Activated T-cell treated with anti-CD3 and anti-CD28 coated beads, Interleukin-2, amount 50 U/mL, for 72 hours (primary cell): ENCODE results near the gene POU3F2. TPM values are rescaled to one million over a fixed set of nuclear protein-coding genes. Genes with fewer than 3 reads are reported as not detected.

Experiments used
- ATAC-seq, 2 donors: fragments of 150-1000 bp; cut with Tn5 transposase; replicated peaks in 1 of 2; 2 replicates each; pipeline ENCODE4 v1.10.0; 2021; ENCODE audit warnings: moderate library complexity in 2 of 2, mild to moderate bottlenecking in 1 of 2
- DNase-seq, 2 donors: peaks; one replicate each; pipeline ENCODE4 v3.0.0; 2021 to 2022; ENCODE audit warnings: mixed read lengths in 1 of 2
- H3K27ac Mint-ChIP-seq: one replicate; pipeline ENCODE4 v1.8.0; 2022; ENCODE audit warnings: mild to moderate bottlenecking, moderate library complexity, mixed read lengths
- H3K27me3 Mint-ChIP-seq: one replicate; pipeline ENCODE4 v1.8.0; 2022; ENCODE audit warnings: low read depth, mixed read lengths
- H3K36me3 Mint-ChIP-seq, 2 donors: one replicate each; pipeline ENCODE4 v1.8.0; 2022; ENCODE audit warnings: mixed read lengths in 2 of 2, mild to moderate bottlenecking in 1 of 2; ENCODE audit not compliant: insufficient read depth in 2 of 2
- H3K4me1 Mint-ChIP-seq: one replicate; pipeline ENCODE4 v1.8.0; 2022; ENCODE audit warnings: low read depth, mixed read lengths
- H3K4me3 Mint-ChIP-seq, 2 donors: one replicate each; pipeline ENCODE4 v1.8.0; 2022; ENCODE audit warnings: mild to moderate bottlenecking in 2 of 2, mixed read lengths in 2 of 2, moderate library complexity in 2 of 2
- H3K9me3 Mint-ChIP-seq, 2 donors: one replicate each; pipeline ENCODE4 v1.8.0; 2022; ENCODE audit warnings: mixed read lengths in 2 of 2
- total RNA-seq, 2 donors: library from RNA; stranded (reverse); gene quantifications; one replicate each; pipeline ENCODE4 v1.2.3, GENCODE V29; 2022

POU3F2 gene
- total RNA-seq, 2 donors from 2014 or later, result not detected

GRCh38 chr6:98875375-98875774 is 41.0 kb downstream of the POU3F2 start:
- Mint-ChIP-seq H3K4me3 (no peak overlapping the region), H3K4me1 (peaks cover 4% of the 10 kb centered on the region), H3K27ac (no peak overlapping the region), H3K36me3 (peaks cover 0 to 8% of the 10 kb centered on the region in 2 donors), H3K27me3 (no peaks in the 10 kb centered on the region), H3K9me3 (no peaks in the 10 kb centered on the region)
- DNase-seq, result no peak
- ATAC-seq, result no peak

GRCh38 chr6:98877250-98877649 is 42.9 kb downstream of the POU3F2 start:
- DNase-seq (no peak), ATAC-seq (no peak)
- H3K4me3 Mint-ChIP-seq, result no peak overlapping the region
- peaks cover 0 to 9% of the 10 kb centered on the region in 2 donors for H3K36me3 Mint-ChIP-seq
- no peaks in the 10 kb centered on the region for H3K27me3 Mint-ChIP-seq
- peaks cover 11% of the 10 kb centered on the region for H3K4me1 Mint-ChIP-seq
- H3K27ac Mint-ChIP-seq, result no peak overlapping the region
- no peaks in the 10 kb centered on the region for H3K9me3 Mint-ChIP-seq

- DNase-seq, result no peak
- Mint-ChIP-seq H3K27ac (no peak overlapping the region), H3K9me3 (no peaks in the 10 kb centered on the region), H3K4me1 (peaks cover 11% of the 10 kb centered on the region), H3K36me3 (peaks cover 0 to 6% of the 10 kb centered on the region in 2 donors), H3K27me3 (no peaks in the 10 kb centered on the region), H3K4me3 (no peak overlapping the region)
- ATAC-seq, result no peak
Observed at GRCh38 chr6:98880486-98880885, 46.1 kb downstream of the POU3F2 start.

GRCh38 chr6:98885330-98885729 is 51.0 kb downstream of the POU3F2 start:
- Mint-ChIP-seq H3K4me1 (peaks cover 8% of the 10 kb centered on the region), H3K36me3 (peaks cover 0 to 8% of the 10 kb centered on the region in 2 donors)

GRCh38 chr6:98887650-98888049 is 53.3 kb downstream of the POU3F2 start:
- DNase-seq (no peak), ATAC-seq (no peak)
- Mint-ChIP-seq H3K36me3 (peaks cover 1 to 10% of the 10 kb centered on the region in 2 donors), H3K4me1 (no peaks in the 10 kb centered on the region), H3K4me3 (no peak overlapping the region), H3K9me3 (no peaks in the 10 kb centered on the region), H3K27me3 (no peaks in the 10 kb centered on the region), H3K27ac (no peak overlapping the region)

More at GRCh38 chr6:98885330-98885729, 51.0 kb downstream of the POU3F2 start:
- Mint-ChIP-seq H3K9me3 (no peaks in the 10 kb centered on the region), H3K27ac (no peak overlapping the region), H3K4me3 (no peak overlapping the region), H3K27me3 (no peaks in the 10 kb centered on the region)
- no peak for DNase-seq
- ATAC-seq, result no peak

Other genes starting within 250 kb of the POU3F2 start
- 10 to 100 TPM; 16.5 to 19.0 TPM for gene FBXL4, start 113.4 kb downstream of the POU3F2 start, total RNA-seq